CD4-positive, alpha-beta T cell (primary cell): ENCODE results near the gene FBXO3. TPM values are rescaled to one million over a fixed set of nuclear protein-coding genes. Genes with fewer than 3 reads are reported as not detected.

Experiments used
- ATAC-seq: fragments of 200-7000 bp; cut with Tn5 transposase; one replicate; pipeline ENCODE4 v1.10.0; 2022; ENCODE audit warnings: mild to moderate bottlenecking; ENCODE audit not compliant: poor library complexity
- CTCF ChIA-PET: fragments of 350-600 bp; sonication (Branson Sonifier 250); formaldehyde crosslinking; loops from one replicate; lab custom pipeline; 2021; ENCODE audit warnings: antibody characterized with exemption, inconsistent platforms; lab: Charles Lee
- POLR2A ChIA-PET: fragments of 350-600 bp; sonication (Branson Sonifier 250); formaldehyde crosslinking; loops from one replicate; lab custom pipeline; 2021; ENCODE audit warnings: antibody characterized with exemption, inconsistent platforms; lab: Charles Lee
- DNase-seq, 14 experiments: peaks; one replicate each; pipeline ENCODE4 v3.0.0-alpha.2; 2013 to 2020; ENCODE audit warnings: mixed read lengths in 2 of 14
- H3K27ac ChIP-seq, 2 donors: one replicate each; pipeline versions ENCODE4 v1.5.1 to v1.7.0; 2013; ENCODE audit warnings: low read length in 2 of 2, low read depth in 1 of 2, mild to moderate bottlenecking in 1 of 2
- H3K27me3 ChIP-seq, 2 experiments: 1 replicate in 1 of 2; 2 replicates in 1 of 2; pipeline versions ENCODE4 v1.6.1 to v1.7.0; 2013; ENCODE audit warnings: low read length in 2 of 2, control low read depth in 1 of 2, mild to moderate bottlenecking in 1 of 2, moderate library complexity in 1 of 2; ENCODE audit not compliant: insufficient read depth in 2 of 2, control insufficient read depth in 1 of 2
- H3K36me3 ChIP-seq: one replicate; pipeline ENCODE4 v1.6.1; 2013; ENCODE audit warnings: low read length, control low read depth; ENCODE audit not compliant: insufficient read depth
- H3K4me1 ChIP-seq: one replicate; pipeline ENCODE4 v1.6.1; 2013; ENCODE audit warnings: low read length, control low read depth; ENCODE audit not compliant: insufficient read depth
- H3K4me3 ChIP-seq: one replicate; pipeline ENCODE4 v1.5.1; 2013; ENCODE audit warnings: mild to moderate bottlenecking, low read length, moderate library complexity
- H3K9me3 ChIP-seq, 2 experiments: 1 replicate in 1 of 2; 2 replicates in 1 of 2; pipeline versions ENCODE4 v1.6.1 to v1.7.0; 2013; ENCODE audit warnings: low read length in 2 of 2, mild to moderate bottlenecking in 2 of 2, control low read depth in 1 of 2, moderate library complexity in 1 of 2; ENCODE audit not compliant: control insufficient read depth in 1 of 2, insufficient read depth in 1 of 2
- H3K27ac Mint-ChIP-seq: one replicate; pipeline ENCODE4 v1.8.0; 2020; ENCODE audit warnings: mixed read lengths
- H3K27me3 Mint-ChIP-seq: one replicate; pipeline ENCODE4 v1.8.0; 2021; ENCODE audit warnings: mixed read lengths
- H3K36me3 Mint-ChIP-seq: one replicate; pipeline ENCODE4 v1.8.0; 2021; ENCODE audit warnings: low read depth, mixed read lengths
- H3K4me1 Mint-ChIP-seq: one replicate; pipeline ENCODE4 v1.8.0; 2021; ENCODE audit warnings: low read depth, mixed read lengths
- H3K4me3 Mint-ChIP-seq: one replicate; pipeline ENCODE4 v1.8.0; 2020; ENCODE audit warnings: mild to moderate bottlenecking, mixed read lengths
- H3K9me3 Mint-ChIP-seq: one replicate; pipeline ENCODE4 v1.8.0; 2020; ENCODE audit warnings: mixed read lengths
- intact Hi-C, 2 experiments: fragments of 100-400 bp; cut with DNase I in 1 of 2; cut with micrococcal nuclease in 1 of 2; formaldehyde crosslinking; loops; one replicate each; pipeline versions ENCODE4 v1.15.1 to v1.9.0; 2023 to 2025; cut with DNase I, micrococcal nuclease
- total RNA-seq, 174 experiments: library from RNA in 2 of 174; stranded (reverse) in 2 of 174; gene quantifications; one replicate each; pipeline ENCODE4 v1.2.3 and lab custom pipeline; 2021 to 2026
- TF ChIP-seq, protein P1 (sequence below): fragments of 200-600 bp; IDR thresholded peaks from one replicate; pipeline ENCODE4 v1.8.0; 2022; ENCODE audit warnings: antibody characterized with exemption, mild to moderate bottlenecking

The FBXO3 gene
- total RNA-seq, 2 experiments from 2014 or later = 62.0 to 63.4 TPM

DNA sequence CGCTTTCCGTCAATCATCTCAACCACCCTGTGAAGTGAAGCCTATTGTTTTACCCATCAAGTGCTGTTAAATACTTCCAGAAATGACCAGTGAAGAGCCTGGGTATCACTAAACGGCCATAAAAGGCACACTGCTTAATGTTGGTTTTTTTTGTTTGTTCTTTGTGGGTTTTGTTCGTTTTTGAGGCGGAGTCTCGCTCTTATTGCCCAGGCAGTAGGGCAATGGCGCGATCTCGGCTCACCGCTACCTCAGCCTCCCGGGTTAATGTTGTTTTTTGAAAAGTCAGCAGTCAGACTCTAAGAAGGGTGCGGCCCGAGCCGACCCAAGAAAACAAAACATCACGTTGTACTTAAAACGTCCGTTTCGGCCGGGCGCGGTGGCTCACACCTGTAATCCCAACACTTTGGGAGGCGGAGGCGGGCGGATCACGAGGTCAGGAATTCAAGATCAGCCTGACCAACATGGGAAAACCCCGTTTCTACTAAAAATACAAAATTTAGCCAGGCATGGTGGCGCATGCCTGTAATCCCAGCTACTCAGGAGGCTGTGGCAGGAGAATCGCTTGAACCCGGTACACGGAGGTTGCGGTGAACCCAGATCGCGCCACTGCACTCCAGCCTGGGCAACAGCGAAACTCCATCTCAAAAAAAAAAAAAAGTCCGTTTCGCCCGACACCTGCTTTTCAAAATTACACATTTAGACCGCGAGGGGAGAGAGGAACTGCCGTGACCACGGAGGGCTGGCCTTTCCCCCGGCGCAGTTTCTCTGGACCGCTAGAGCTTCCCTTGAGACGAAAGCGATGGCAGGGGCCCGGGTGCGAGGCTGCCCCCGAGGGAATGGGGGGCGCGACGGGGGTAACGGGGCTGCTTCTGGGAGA lies 38.8 kb downstream of the FBXO3 start:
- H3K36me3 ChIP-seq = peaks cover 4% of the 10 kb centered on the region
- H3K9me3 ChIP-seq = no peaks in the 10 kb centered on the region
- TF ChIP-seq, protein P1, sequence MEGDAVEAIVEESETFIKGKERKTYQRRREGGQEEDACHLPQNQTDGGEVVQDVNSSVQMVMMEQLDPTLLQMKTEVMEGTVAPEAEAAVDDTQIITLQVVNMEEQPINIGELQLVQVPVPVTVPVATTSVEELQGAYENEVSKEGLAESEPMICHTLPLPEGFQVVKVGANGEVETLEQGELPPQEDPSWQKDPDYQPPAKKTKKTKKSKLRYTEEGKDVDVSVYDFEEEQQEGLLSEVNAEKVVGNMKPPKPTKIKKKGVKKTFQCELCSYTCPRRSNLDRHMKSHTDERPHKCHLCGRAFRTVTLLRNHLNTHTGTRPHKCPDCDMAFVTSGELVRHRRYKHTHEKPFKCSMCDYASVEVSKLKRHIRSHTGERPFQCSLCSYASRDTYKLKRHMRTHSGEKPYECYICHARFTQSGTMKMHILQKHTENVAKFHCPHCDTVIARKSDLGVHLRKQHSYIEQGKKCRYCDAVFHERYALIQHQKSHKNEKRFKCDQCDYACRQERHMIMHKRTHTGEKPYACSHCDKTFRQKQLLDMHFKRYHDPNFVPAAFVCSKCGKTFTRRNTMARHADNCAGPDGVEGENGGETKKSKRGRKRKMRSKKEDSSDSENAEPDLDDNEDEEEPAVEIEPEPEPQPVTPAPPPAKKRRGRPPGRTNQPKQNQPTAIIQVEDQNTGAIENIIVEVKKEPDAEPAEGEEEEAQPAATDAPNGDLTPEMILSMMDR = peak; percentile 12
- no peaks in the 10 kb centered on the region for H3K27me3 Mint-ChIP-seq
- peak overlapping the region; percentile 20 to 52 for H3K27ac ChIP-seq
- DNase-seq (peak in 12 of 14 experiments; percentile 10 to 77 (median 33)), ATAC-seq (peak; percentile 48)
- H3K9me3 Mint-ChIP-seq = no peaks in the 10 kb centered on the region
- POLR2A ChIA-PET = interaction anchor here (0.7 to 2.8 kb wide), 9 partner anchors 7 to 479 kb away, joined by 3 to 11 read pairs (median 4); partner anchors contain the start of genes C11orf91 and HIPK3
- peaks cover 48% of the 10 kb centered on the region for H3K4me1 Mint-ChIP-seq
- peak overlapping the region; percentile 94 for H3K4me3 Mint-ChIP-seq
- H3K4me1 ChIP-seq = peaks cover 31% of the 10 kb centered on the region
- H3K36me3 Mint-ChIP-seq = peaks cover 3% of the 10 kb centered on the region
- H3K27ac Mint-ChIP-seq = peak overlapping the region; percentile 81
- CTCF ChIA-PET = interaction anchor here (1.9 kb wide), 1 partner anchor 20 kb away, joined by 7 read pairs; no protein-coding TSS in a partner anchor
- H3K27me3 ChIP-seq = no peaks in the 10 kb centered on the region
- H3K4me3 ChIP-seq = peak overlapping the region; percentile 64
- intact Hi-C loops = loop anchor here (2.0 to 10.0 kb wide), 4 partner anchors 33 to 711 kb away; partner anchors contain the start of genes C11orf91 (in 1 of the 2), FBXO3 (in 1 of the 2) and HIPK3 (in 1 of the 2)

DNA sequence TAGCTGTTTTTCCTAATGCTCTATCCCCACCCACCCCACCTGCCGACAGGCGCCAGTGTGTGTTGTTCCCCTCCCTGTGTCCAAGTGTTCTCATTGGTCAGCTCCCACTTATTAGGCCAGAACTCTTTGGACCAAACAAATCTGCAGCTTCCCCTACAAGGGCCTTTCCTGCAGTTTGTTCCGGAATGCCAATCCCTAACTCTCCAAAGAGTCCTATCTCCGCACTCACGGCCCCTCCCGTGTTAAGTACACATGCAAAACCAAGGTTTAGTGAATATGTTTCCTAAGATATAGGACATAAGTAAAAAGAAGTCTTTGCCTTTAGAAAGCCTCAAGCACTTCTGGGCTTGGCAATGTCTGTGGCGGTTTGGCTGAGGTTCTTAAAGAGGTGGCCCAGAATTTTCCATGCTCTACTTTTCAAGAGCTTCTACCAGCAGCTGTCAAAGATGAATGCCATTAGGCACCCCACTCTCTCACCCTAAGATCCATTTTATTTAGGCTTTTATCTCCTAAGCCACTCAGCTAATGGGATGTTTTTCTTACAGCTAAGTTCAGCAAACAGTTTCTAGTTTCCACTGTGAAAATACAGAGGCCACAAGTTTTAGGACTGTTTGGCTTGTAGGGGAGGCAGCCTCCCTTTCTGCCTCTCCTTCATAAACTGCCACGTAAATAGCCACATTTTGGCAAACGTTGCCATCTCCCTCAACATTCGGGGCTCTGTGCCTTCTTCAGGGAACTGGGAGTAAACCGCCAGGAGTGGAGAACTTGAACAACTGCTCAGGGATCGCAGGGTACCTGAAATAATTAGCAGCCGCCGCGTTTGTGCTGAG lies 39.7 kb downstream of the FBXO3 start:
- Mint-ChIP-seq H3K4me3 (peak overlapping the region; percentile 94), H3K27me3 (no peaks in the 10 kb centered on the region), H3K9me3 (no peaks in the 10 kb centered on the region), H3K36me3 (peaks cover 3% of the 10 kb centered on the region), H3K27ac (peak overlapping the region; percentile 81), H3K4me1 (peaks cover 48% of the 10 kb centered on the region)
- ChIA-PET CTCF (no interaction called here), POLR2A (interaction anchor here (1.9 kb wide), 1 partner anchor 8 kb away, joined by 8 read pairs; no protein-coding TSS in a partner anchor)
- Histone ChIP-seq H3K27me3 (no peaks in the 10 kb centered on the region), H3K27ac (peak overlapping the region in 1 of 2 donors; percentile 20), H3K36me3 (peaks cover 4% of the 10 kb centered on the region), H3K9me3 (no peaks in the 10 kb centered on the region), H3K4me3 (peak overlapping the region; percentile 64), H3K4me1 (peaks cover 31% of the 10 kb centered on the region)
- intact Hi-C loops = loop anchor here (1.0 to 10.0 kb wide), 4 partner anchors 32 to 710 kb away; partner anchors contain the start of genes C11orf91 (in 1 of the 2) and HIPK3 (in 1 of the 2)
- DNase-seq (peak in 1 of 14 experiments; percentile 13), ATAC-seq (no peak)
- TF ChIP-seq, protein P1 = no peak

DNA sequence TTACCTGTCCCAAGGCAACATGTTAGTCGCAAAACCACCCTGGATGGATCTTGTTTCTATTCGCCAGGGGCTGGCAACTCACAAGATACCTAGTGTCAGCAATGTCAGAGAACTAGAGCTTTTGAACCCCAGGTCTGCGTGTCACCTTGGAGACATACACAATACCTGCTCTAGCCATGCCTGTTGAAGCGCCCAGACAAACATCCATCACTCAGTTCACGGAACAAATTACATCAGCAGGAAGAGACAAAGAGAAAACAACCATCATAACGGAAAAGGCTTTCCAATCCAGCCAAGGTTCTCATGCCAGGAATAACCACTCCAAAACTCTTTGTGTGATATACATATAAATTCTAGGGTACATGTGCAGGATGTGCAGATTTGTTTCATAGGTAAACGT lies 40.3 kb downstream of the FBXO3 start:
- DNase-seq (no peak), ATAC-seq (no peak)
- ChIA-PET POLR2A (interaction anchor here (1.9 kb wide), 1 partner anchor 9 kb away, joined by 8 read pairs; no protein-coding TSS in a partner anchor), CTCF (interaction anchor here (1.6 kb wide), 1 partner anchor 8 kb away, joined by 3 read pairs; no protein-coding TSS in a partner anchor)
- peaks cover 51% of the 10 kb centered on the region for H3K4me1 Mint-ChIP-seq
- peaks cover 3% of the 10 kb centered on the region for H3K36me3 Mint-ChIP-seq
- H3K27ac ChIP-seq = no peak overlapping the region
- TF ChIP-seq, protein P1 = no peak
- H3K4me1 ChIP-seq = peaks cover 31% of the 10 kb centered on the region
- H3K9me3 ChIP-seq = no peaks in the 10 kb centered on the region
- peaks cover 4% of the 10 kb centered on the region for H3K36me3 ChIP-seq
- no peaks in the 10 kb centered on the region for H3K27me3 Mint-ChIP-seq
- H3K4me3 ChIP-seq = no peak overlapping the region
- H3K4me3 Mint-ChIP-seq = peak overlapping the region; percentile 94
- H3K27ac Mint-ChIP-seq = no peak overlapping the region
- H3K27me3 ChIP-seq = no peaks in the 10 kb centered on the region
- intact Hi-C loops = loop anchor here in 1 of 2 experiments (1.0 to 10.0 kb wide), 3 partner anchors 32 to 709 kb away; partner anchors contain the start of gene HIPK3
- no peaks in the 10 kb centered on the region for H3K9me3 Mint-ChIP-seq
